ENCODE data around the gene LYRM4.

GRCh38 chr6:5142131-5142530, 118.6 kb downstream of the LYRM4 start:
- TF ChIP-seq CTCF (IDR thresholded peaks at IDR 0.05) (no peak), POLR2A (IDR thresholded peaks at IDR 0.05) (no peak)

Data from right lobe of liver (tissue), 4 donors.